ENCODE data around the gene SF1.
"Not testable (repeated sequence)": the region's sequence is repeated elsewhere in the genome, so short reads cannot be mapped to it uniquely, and the experiment has no call there.

Gene SF1, protein sequence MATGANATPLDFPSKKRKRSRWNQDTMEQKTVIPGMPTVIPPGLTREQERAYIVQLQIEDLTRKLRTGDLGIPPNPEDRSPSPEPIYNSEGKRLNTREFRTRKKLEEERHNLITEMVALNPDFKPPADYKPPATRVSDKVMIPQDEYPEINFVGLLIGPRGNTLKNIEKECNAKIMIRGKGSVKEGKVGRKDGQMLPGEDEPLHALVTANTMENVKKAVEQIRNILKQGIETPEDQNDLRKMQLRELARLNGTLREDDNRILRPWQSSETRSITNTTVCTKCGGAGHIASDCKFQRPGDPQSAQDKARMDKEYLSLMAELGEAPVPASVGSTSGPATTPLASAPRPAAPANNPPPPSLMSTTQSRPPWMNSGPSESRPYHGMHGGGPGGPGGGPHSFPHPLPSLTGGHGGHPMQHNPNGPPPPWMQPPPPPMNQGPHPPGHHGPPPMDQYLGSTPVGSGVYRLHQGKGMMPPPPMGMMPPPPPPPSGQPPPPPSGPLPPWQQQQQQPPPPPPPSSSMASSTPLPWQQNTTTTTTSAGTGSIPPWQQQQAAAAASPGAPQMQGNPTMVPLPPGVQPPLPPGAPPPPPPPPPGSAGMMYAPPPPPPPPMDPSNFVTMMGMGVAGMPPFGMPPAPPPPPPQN

DNA sequence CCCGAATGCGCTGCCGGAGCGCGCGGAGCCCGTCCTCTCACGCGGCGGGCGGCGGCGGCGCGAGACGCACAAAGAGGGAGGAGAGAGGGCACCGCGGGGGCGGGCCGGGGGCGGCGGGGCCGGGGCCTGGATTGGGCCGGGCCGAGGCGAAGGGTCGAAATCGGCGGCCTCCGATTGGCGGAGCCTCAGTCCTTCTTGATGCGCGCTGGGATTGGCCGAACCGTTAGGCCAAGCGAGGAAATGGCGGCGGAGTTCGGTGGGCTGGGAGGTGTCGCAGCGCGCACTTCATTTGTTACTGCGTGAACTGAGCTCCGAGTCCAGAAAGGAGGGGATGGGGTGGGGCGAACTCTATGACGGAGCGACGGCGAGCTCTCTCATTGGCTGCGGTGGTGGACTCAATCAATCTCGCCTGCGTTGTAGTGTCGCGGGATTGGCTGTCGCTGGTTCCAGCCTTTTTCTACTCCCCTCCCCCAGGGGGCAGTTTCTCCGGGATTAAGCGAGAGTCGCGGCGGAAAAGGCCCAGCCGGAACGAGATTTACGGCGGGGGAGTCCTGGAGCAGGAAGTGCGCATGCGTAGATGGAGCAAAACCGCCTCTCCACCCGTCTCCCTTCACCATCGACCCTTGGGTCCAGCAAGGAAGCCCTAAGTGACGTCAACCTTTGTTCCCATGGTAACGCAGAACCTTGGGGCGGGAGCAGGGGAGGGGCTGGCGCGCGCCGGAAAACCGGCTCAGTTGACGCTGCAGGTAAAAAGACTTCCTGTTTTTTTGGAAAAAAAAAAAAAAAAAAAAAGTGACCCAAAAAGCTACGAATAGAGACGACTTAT lies at the start of gene SF1:
TSS of gene SF1 (minus strand) at position 70 of the 826 bp plus-strand sequence. CDS start 150 bp downstream, outside the sequence.
- peak; percentile 94 to 100 for DNase-seq (ENCODE audit: low read depth in 1 of 2, low spot score in 1 of 2)

- DNase-seq (ENCODE audit: low read depth in 1 of 2, low spot score in 1 of 2) = no peak
Measured at GRCh38 chr11:64827451-64827839, 49.1 kb upstream of the SF1 start.

- DNase-seq (ENCODE audit: low read depth in 1 of 2, low spot score in 1 of 2) = no peak
Measured at GRCh38 chr11:64826578-64827450, 48.5 kb upstream of the SF1 start.

DNA sequence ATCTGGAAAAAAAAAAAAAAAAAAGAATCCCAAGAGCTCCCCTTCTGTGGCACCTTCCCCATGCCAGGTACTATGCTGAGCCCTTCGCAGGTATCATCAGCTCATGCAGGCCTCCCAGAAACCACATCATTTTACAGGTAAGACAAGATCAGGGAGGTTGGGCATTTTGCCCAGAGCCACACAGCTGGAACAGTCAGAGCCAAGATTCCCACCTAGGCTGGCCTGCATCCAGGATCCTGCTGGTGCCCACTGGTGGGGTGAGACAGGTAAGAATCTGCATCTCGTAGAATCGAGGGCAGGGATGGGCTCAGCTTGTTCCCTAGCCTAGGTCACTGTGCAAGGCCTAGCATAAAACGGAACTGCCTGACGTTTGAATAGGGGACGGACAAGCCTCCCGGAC lies 47.7 kb upstream of the SF1 start:
- no peak for DNase-seq (ENCODE audit: low read depth in 1 of 2, low spot score in 1 of 2)

GRCh38 chr11:64823568-64824119 lies 45.3 kb upstream of the SF1 start:
- DNase-seq (ENCODE audit: low read depth in 1 of 2, low spot score in 1 of 2) = no peak

DNA sequence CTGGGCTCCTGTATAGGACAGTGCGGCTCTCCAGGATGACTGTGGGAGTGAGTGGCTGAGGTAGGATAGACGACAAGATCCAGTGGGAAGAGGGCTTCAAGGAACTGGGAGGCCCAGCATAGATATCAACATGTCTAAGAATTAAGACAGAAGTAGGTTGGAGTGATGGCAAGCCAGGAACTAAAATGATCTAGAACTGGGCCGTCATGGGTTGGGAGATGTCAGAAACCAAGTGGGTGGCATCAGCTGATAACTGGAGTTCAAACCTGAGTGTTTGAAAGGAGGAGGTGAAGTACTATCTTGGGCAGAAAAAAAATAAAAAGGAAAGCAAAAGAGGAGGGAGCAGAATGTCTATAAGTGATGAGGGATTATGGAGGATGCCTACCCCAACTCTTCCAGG lies 39.1 kb upstream of the SF1 start:
- no peak for DNase-seq (ENCODE audit: low read depth in 1 of 2, low spot score in 1 of 2)

DNA sequence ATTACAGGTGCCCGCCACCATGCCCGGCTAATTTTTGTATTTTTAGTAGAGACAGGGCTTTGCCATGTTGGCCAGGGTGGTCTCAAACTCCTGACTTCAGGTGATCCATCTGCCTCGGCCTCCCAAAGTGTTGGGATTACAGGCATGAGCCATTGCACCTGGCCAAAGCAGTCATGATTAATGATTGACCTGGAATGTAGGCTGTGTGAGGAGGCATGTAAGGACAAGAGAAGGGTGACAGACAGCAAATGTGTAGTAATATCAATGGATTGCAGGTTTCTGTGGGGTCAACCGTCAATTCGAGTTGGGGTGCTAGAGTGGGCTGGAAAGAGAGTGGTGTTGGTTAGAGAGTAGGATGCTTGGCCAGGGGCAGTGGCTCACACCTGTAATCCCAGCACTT lies 37.1 kb upstream of the SF1 start:
- not testable (repeated sequence) for DNase-seq (ENCODE audit: low read depth in 1 of 2, low spot score in 1 of 2)

DNA sequence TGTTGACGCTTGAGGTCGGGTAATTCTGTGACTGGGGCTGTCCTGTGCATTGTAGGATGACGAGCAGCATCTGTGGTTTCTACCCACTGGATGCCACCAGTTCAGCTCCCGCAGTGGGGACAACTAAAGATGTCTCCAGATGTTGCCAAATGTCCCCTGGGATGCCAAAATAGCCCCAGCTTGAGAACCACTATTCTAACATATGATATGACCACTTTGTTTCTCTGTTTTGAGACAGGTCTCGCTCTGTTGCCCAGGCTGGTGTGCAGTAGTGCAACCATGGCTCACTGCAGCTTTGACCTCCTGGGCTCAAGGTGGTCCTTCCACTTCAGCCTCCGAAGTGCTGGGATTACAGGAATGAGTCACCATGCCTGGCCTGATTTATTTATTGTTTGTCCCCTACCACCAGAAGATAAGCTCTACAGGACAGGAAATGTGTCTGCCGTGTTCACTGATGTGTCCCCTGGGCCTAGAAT lies 36.4 kb upstream of the SF1 start:
- no peak for DNase-seq (ENCODE audit: low read depth in 1 of 2, low spot score in 1 of 2)

- no peak for DNase-seq (ENCODE audit: low read depth in 1 of 2, low spot score in 1 of 2)
Measured at GRCh38 chr11:64813826-64814225, 35.5 kb upstream of the SF1 start.

GRCh38 chr11:64810891-64811272 lies 32.5 kb upstream of the SF1 start:
- no peak for DNase-seq (ENCODE audit: low read depth in 1 of 2, low spot score in 1 of 2)

DNA sequence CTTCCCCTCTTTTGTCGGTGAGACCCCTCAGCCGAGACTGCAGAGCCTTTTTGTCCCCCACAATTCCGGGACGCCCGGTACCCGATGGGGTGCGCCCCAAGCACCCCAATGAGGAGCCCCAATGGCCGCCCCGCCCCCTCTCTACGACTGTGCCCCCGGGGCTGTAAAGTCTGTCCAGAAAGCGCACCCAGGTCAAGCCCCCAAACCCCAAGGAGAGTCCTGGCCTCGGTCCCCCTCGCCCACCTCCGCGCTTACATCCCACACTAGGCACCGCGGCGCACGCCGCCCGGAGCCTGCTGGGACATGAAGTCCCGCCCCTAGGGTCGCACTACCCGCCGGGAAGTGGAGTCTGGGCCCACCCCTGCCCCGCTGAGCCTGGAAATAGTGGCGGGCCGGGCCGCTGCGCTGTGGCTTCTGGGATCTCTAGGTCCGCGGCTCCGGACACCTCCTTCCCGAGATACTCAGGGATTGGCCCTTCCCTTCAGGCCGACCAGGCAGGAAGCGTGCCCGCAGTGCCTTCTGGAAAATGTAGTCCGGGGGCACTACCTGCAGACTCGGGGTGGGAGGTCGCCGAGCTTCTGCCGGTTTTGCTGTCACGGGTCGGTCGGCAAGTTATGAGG lies 32.0 kb upstream of the SF1 start, which contains the start of gene MEN1:
TSS of gene MEN1 (minus strand) at position 281 of the 620 bp plus-strand sequence. CDS start 442 bp downstream, outside the sequence.
- peak; percentile 69 to 82 for DNase-seq (ENCODE audit: low read depth in 1 of 2, low spot score in 1 of 2)

DNA sequence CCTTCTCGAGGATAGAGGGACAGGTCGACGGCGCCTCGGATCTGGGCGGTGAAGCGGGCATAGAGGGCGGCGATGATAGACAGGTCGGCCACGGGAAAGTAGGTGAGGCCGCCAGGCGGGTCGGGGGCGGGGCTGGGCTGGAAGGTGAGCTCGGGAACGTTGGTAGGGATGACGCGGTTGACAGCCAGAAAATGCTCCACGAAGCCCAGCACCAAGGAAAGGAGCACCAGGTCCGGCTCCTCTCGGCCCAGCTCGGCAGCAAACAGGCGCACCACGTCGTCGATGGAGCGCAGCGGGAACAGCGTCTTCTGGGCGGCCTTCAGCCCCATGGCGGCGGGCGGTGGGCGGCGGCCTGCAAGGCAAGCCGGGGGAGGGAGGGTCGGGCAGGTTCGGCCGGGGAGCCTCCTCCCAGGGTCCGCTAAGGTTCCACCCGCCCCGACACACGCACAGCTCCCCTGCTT lies 31.5 kb upstream of the SF1 start:
- DNase-seq (ENCODE audit: low read depth in 1 of 2, low spot score in 1 of 2) = no peak

- DNase-seq (ENCODE audit: low read depth in 1 of 2, low spot score in 1 of 2) = no peak
Measured at GRCh38 chr11:64805481-64805880, 27.1 kb upstream of the SF1 start.

GRCh38 chr11:64804346-64805210 lies 26.2 kb upstream of the SF1 start:
- no peak for DNase-seq (ENCODE audit: low read depth in 1 of 2, low spot score in 1 of 2)

DNA sequence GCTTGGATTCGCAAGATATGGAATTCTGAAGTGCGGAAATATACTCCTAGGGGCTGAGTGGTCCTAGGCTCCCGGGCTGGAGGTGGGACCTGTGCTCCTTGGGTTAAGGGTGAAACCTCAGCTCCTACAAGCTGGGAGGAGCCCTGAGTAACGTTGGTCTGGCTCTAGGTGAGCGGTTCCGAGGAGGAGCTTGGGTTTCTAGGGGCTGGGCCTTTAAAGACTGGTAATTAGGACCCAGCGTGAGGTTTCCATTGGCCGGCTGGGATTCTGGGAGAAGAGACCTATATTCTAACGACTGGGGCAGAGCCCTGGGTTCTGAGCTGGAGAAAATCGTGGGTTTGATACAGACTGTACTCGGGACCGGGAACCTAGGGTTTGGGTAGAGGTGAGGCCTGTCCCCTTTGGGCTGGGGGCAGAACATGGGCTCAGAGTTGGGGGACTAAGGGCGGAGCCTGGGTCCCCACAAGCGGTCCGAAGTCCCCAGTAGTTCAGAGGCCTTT lies 25.6 kb upstream of the SF1 start:
- no peak for DNase-seq (ENCODE audit: low read depth in 1 of 2, low spot score in 1 of 2)

DNA sequence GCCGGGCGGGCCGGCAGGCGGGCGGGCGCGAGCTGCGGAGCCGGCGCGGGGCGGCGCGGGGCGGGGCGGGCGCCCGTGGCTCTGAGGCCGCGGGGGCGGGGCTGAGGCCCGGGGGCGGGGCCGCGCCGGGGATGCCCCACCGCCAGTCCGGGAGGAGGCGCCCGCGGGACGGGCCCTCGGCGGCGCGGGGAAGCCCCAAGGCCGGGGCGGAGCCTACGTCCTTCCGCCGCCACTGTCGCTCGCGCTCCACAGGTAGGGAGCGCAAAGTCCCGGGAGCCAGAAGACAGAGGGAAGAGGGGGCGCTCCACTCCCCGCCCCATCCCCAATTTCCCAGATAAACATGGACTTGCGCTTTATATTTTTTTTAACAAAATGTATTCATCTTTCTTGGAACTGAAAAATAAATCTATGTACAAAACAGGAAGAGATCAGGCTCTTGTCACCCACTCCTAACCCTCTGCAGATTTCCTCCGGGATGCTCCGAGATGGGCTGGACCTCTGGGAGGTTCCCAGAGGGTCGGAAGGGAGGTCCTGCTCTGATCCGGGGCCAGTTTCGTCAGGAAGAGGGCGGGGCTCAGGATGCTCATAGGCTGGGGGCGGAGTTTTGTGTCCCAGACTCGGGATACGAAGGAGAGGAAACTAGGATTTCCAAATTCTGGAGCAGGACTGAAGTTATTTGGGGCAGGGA lies 25.0 kb upstream of the SF1 start, which contains the start of gene MAP4K2:
TSS of gene MAP4K2 (minus strand) at position 57 of the 688 bp plus-strand sequence. CDS start 65 bp downstream, outside the sequence.
- peak; percentile 66 to 75 for DNase-seq (ENCODE audit: low read depth in 1 of 2, low spot score in 1 of 2)

- DNase-seq (ENCODE audit: low read depth in 1 of 2, low spot score in 1 of 2) = no peak
Measured at GRCh38 chr11:64802370-64803157, 24.2 kb upstream of the SF1 start.

All from activated CD4-positive, alpha-beta T cell treated with anti-CD3 and anti-CD28 coated beads, Interleukin-2, amount 50 U/mL, for 24 hours (primary cell).